ENCODE measurements around the gene STARD13. TPM values are rescaled to one million over a fixed set of nuclear protein-coding genes. Genes with fewer than 3 reads are reported as not detected.
"Not testable (repeated sequence)": the region's sequence is repeated elsewhere in the genome, so short reads cannot be mapped to it uniquely, and the experiment has no call there.

The STARD13 gene
- total and polyA plus RNA-seq, 2 donors, result 26.7 to 67.8 TPM

GRCh38 chr13:33180122-33180804 is 105.3 kb downstream of the STARD13 start:
- 80% methylated on average over 5 of the region's 5 CpGs for WGBS
- H3K36me3 ChIP-seq (ENCODE audit: insufficient read depth), result no peaks in the 10 kb centered on the region
- no peak for DNase-seq (ENCODE audit: extremely low spot score)
- no peak overlapping the region for H3K27ac ChIP-seq (ENCODE audit: low read depth)
- peaks cover under 1% of the 10 kb centered on the region for H3K4me1 ChIP-seq (ENCODE audit: insufficient read depth)
- no peak overlapping the region for H3K4me3 ChIP-seq (ENCODE audit: low read depth, low read length)

- WGBS, result 98% methylated on average over 1 of the region's 1 CpG
- Histone ChIP-seq H3K27ac (ENCODE audit: low read depth) (no peak overlapping the region), H3K36me3 (ENCODE audit: insufficient read depth) (no peaks in the 10 kb centered on the region), H3K4me1 (ENCODE audit: insufficient read depth) (peaks cover 2% of the 10 kb centered on the region), H3K4me3 (ENCODE audit: low read depth, low read length) (no peak overlapping the region)
- no peak for DNase-seq (ENCODE audit: extremely low spot score)
These were observed 106.1 kb downstream of the STARD13 start for GRCh38 chr13:33179463-33179862.

- H3K36me3 ChIP-seq (ENCODE audit: insufficient read depth), result no peaks in the 10 kb centered on the region
- peaks cover 2% of the 10 kb centered on the region for H3K4me1 ChIP-seq (ENCODE audit: insufficient read depth)
- no peak for DNase-seq (ENCODE audit: extremely low spot score)
- WGBS, result 63% methylated on average over 4 of the region's 4 CpGs
- no peak overlapping the region for H3K4me3 ChIP-seq (ENCODE audit: low read depth, low read length)
- no peak overlapping the region for H3K27ac ChIP-seq (ENCODE audit: low read depth)
These were observed 107.2 kb downstream of the STARD13 start for GRCh38 chr13:33178209-33178840.

GRCh38 chr13:33177340-33178208 is 108.0 kb downstream of the STARD13 start:
- DNase-seq (ENCODE audit: extremely low spot score); H3K27ac ChIP-seq (ENCODE audit: low read depth); H3K4me3 ChIP-seq (ENCODE audit: low read depth, low read length); H3K4me1 ChIP-seq (ENCODE audit: insufficient read depth); H3K36me3 ChIP-seq (ENCODE audit: insufficient read depth): not testable (repeated sequence)
- WGBS, result 76% methylated on average over 4 of the region's 4 CpGs

GRCh38 chr13:33176526-33176925 is 109.0 kb downstream of the STARD13 start:
- no peak for DNase-seq (ENCODE audit: extremely low spot score)
- H3K4me3 ChIP-seq (ENCODE audit: low read depth, low read length), result no peak overlapping the region
- peaks cover 2% of the 10 kb centered on the region for H3K4me1 ChIP-seq (ENCODE audit: insufficient read depth)
- H3K36me3 ChIP-seq (ENCODE audit: insufficient read depth), result no peaks in the 10 kb centered on the region
- WGBS, result 20% methylated on average over 1 of the region's 1 CpG
- H3K27ac ChIP-seq (ENCODE audit: low read depth), result no peak overlapping the region

GRCh38 chr13:33175991-33176390 is 109.6 kb downstream of the STARD13 start:
- H3K36me3 ChIP-seq (ENCODE audit: insufficient read depth), result no peaks in the 10 kb centered on the region
- H3K4me1 ChIP-seq (ENCODE audit: insufficient read depth), result peaks cover 2% of the 10 kb centered on the region
- no peak overlapping the region for H3K27ac ChIP-seq (ENCODE audit: low read depth)
- DNase-seq (ENCODE audit: extremely low spot score), result no peak
- H3K4me3 ChIP-seq (ENCODE audit: low read depth, low read length), result no peak overlapping the region
- 25% methylated on average over 2 of the region's 2 CpGs for WGBS

- no peak overlapping the region for H3K4me3 ChIP-seq (ENCODE audit: low read depth, low read length)
- no peaks in the 10 kb centered on the region for H3K36me3 ChIP-seq (ENCODE audit: insufficient read depth)
- H3K27ac ChIP-seq (ENCODE audit: low read depth), result no peak overlapping the region
- peaks cover 2% of the 10 kb centered on the region for H3K4me1 ChIP-seq (ENCODE audit: insufficient read depth)
- no peak for DNase-seq (ENCODE audit: extremely low spot score)
- 57% methylated on average over 2 of the region's 2 CpGs for WGBS
These were observed 110.6 kb downstream of the STARD13 start for GRCh38 chr13:33174931-33175330.

GRCh38 chr13:33174491-33174890 is 111.1 kb downstream of the STARD13 start:
- peaks cover 2% of the 10 kb centered on the region for H3K4me1 ChIP-seq (ENCODE audit: insufficient read depth)
- 79% methylated on average over 3 of the region's 3 CpGs for WGBS
- no peak for DNase-seq (ENCODE audit: extremely low spot score)
- no peak overlapping the region for H3K4me3 ChIP-seq (ENCODE audit: low read depth, low read length)
- H3K36me3 ChIP-seq (ENCODE audit: insufficient read depth), result no peaks in the 10 kb centered on the region
- H3K27ac ChIP-seq (ENCODE audit: low read depth), result peak overlapping the region; percentile 10

GRCh38 chr13:33172911-33173310 is 112.6 kb downstream of the STARD13 start:
- WGBS, result 89% methylated on average over 5 of the region's 5 CpGs
- no peak for DNase-seq (ENCODE audit: extremely low spot score)
- H3K4me3 ChIP-seq (ENCODE audit: low read depth, low read length), result no peak overlapping the region
- H3K4me1 ChIP-seq (ENCODE audit: insufficient read depth), result peaks cover 2% of the 10 kb centered on the region
- no peak overlapping the region for H3K27ac ChIP-seq (ENCODE audit: low read depth)
- H3K36me3 ChIP-seq (ENCODE audit: insufficient read depth), result no peaks in the 10 kb centered on the region

GRCh38 chr13:33172400-33172799 is 113.2 kb downstream of the STARD13 start:
- peaks cover 2% of the 10 kb centered on the region for H3K4me1 ChIP-seq (ENCODE audit: insufficient read depth)
- no peak overlapping the region for H3K4me3 ChIP-seq (ENCODE audit: low read depth, low read length)
- H3K36me3 ChIP-seq (ENCODE audit: insufficient read depth), result no peaks in the 10 kb centered on the region
- DNase-seq (ENCODE audit: extremely low spot score), result no peak
- no peak overlapping the region for H3K27ac ChIP-seq (ENCODE audit: low read depth)
- WGBS, result 93% methylated on average over 2 of the region's 2 CpGs

- no peak for DNase-seq (ENCODE audit: extremely low spot score)
- Histone ChIP-seq H3K4me3 (ENCODE audit: low read depth, low read length) (no peak overlapping the region), H3K27ac (ENCODE audit: low read depth) (no peak overlapping the region), H3K4me1 (ENCODE audit: insufficient read depth) (no peaks in the 10 kb centered on the region), H3K36me3 (ENCODE audit: insufficient read depth) (no peaks in the 10 kb centered on the region)
- WGBS, result 89% methylated on average over 6 of the region's 6 CpGs
These were observed 116.1 kb downstream of the STARD13 start for GRCh38 chr13:33169273-33169980.

- Histone ChIP-seq H3K4me3 (ENCODE audit: low read depth, low read length) (no peak overlapping the region), H3K4me1 (ENCODE audit: insufficient read depth) (no peaks in the 10 kb centered on the region), H3K27ac (ENCODE audit: low read depth) (no peak overlapping the region), H3K36me3 (ENCODE audit: insufficient read depth) (no peaks in the 10 kb centered on the region)
- 82% methylated on average over 5 of the region's 5 CpGs for WGBS
- no peak for DNase-seq (ENCODE audit: extremely low spot score)
These were observed 117.1 kb downstream of the STARD13 start for GRCh38 chr13:33168321-33168960.

- Histone ChIP-seq H3K4me3 (ENCODE audit: low read depth, low read length) (no peak overlapping the region), H3K27ac (ENCODE audit: low read depth) (no peak overlapping the region), H3K4me1 (ENCODE audit: insufficient read depth) (no peaks in the 10 kb centered on the region), H3K36me3 (ENCODE audit: insufficient read depth) (no peaks in the 10 kb centered on the region)
- 94% methylated on average over 12 of the region's 12 CpGs for WGBS
- no peak for DNase-seq (ENCODE audit: extremely low spot score)
These were observed 118.1 kb downstream of the STARD13 start for GRCh38 chr13:33167491-33167890.

Measured in urinary bladder (tissue), 4 donors.